Smooth muscle cell (in vitro differentiated cells): ENCODE data around the gene CHML. TPM values are rescaled to one million over a fixed set of nuclear protein-coding genes. Genes with fewer than 3 reads are reported as not detected.

Experiments
- polyA plus RNA-seq: library from polyadenylated mRNA; unstranded; fragments of >200 nt; fragmentation: Nextera tagmentation; extraction: Ambion mirVana; gene quantifications from 2 replicates; pipeline ENCODE4 v1.2.1, GENCODE V29; 2016
- total RNA-seq: library from RNA; depleted of rRNA; stranded (reverse); fragments of >200 nt; gene quantifications from 2 replicates; pipeline ENCODE4 v1.2.3, GENCODE V29; 2014

CHML gene
- total and polyA plus RNA-seq, 2 experiments from 2014 or later = 2.3 to 11.3 TPM

Other genes starting within 250 kb of the CHML start
- 53.1 and 75.6 TPM in 2 replicates for gene FH, start 120.6 kb downstream of the CHML start, total RNA-seq
- gene FH, start 120.6 kb downstream of the CHML start, polyA plus RNA-seq = 46.5 and 57.7 TPM in 2 replicates
- gene KMO, start 108.0 kb downstream of the CHML start, total RNA-seq = 0.09 TPM in 1 of 2 replicates, not detected in the other
- gene KMO, start 108.0 kb downstream of the CHML start, polyA plus RNA-seq = 0.09 TPM in 2 replicates
- gene OPN3, start within 50 bp of the CHML start, total RNA-seq = 28.6 and 33.0 TPM in 2 replicates
- gene OPN3, start within 50 bp of the CHML start, polyA plus RNA-seq = 24.8 and 29.9 TPM in 2 replicates
- not detected in 2 replicates for gene WDR64, start 11.9 kb upstream of the CHML start, total RNA-seq
- 0.44 TPM in 1 of 2 replicates, not detected in the other for gene WDR64, start 11.9 kb upstream of the CHML start, polyA plus RNA-seq
- 10.5 and 11.0 TPM in 2 replicates for gene EXO1, start 207.8 kb upstream of the CHML start, total RNA-seq
- 3.8 and 7.5 TPM in 2 replicates for gene EXO1, start 207.8 kb upstream of the CHML start, polyA plus RNA-seq